WTC11 (cell line): Measurements from ENCODE around the gene ABCC2. TPM values are rescaled to one million over a fixed set of nuclear protein-coding genes. Genes with fewer than 3 reads are reported as not detected.
"Not testable (repeated sequence)": the region's sequence is repeated elsewhere in the genome, so short reads cannot be mapped to it uniquely, and the experiment has no call there.

Experiments
- ATAC-seq: fragments of 200-7000 bp; cut with Tn5 transposase; 2 replicates; pipeline ENCODE4 v1.10.0; 2021; ENCODE audit warnings: mild to moderate bottlenecking, moderate library complexity
- CTCF ChIA-PET: fragments of 300-600 bp; sonication (Branson Sonifier 250); formaldehyde crosslinking; loops from one replicate; lab custom pipeline; 2021; ENCODE audit warnings: antibody characterized with exemption; lab: Charles Lee
- POLR2A ChIA-PET: fragments of 350-600 bp; sonication (Branson Sonifier 250); formaldehyde crosslinking; loops from one replicate; lab custom pipeline; 2021; ENCODE audit warnings: antibody characterized with exemption; lab: Charles Lee
- DNase-seq: peaks from one replicate; pipeline ENCODE4 v3.0.0; 2021; ENCODE audit warnings: low spot score
- H3K27ac Mint-ChIP-seq: 2 replicates; pipeline ENCODE4 v1.8.0; 2021; ENCODE audit warnings: mixed read lengths
- H3K27me3 Mint-ChIP-seq: 2 replicates; pipeline ENCODE4 v1.8.0; 2021; ENCODE audit warnings: low read depth, mild to moderate bottlenecking, moderate library complexity, mixed read lengths
- H3K36me3 Mint-ChIP-seq: 2 replicates; pipeline ENCODE4 v1.8.0; 2021; ENCODE audit warnings: mixed read lengths
- H3K4me1 Mint-ChIP-seq: 2 replicates; pipeline ENCODE4 v1.8.0; 2022; ENCODE audit warnings: mixed read lengths
- H3K4me3 Mint-ChIP-seq: 2 replicates; pipeline ENCODE4 v1.8.0; 2021; ENCODE audit warnings: mild to moderate bottlenecking, moderate library complexity, mixed read lengths
- H3K9me3 Mint-ChIP-seq: 2 replicates; pipeline ENCODE4 v1.8.0; 2021; ENCODE audit warnings: mixed read lengths
- ATF1 ChIP-seq: sonication (generic); formaldehyde crosslinking; IDR thresholded peaks from 2 replicates; pipeline ENCODE4 v1.8.1; 2023; ENCODE audit warnings: mild to moderate bottlenecking, moderate library complexity, missing genetic modification reagents
- CREB1 ChIP-seq: sonication (generic); formaldehyde crosslinking; IDR thresholded peaks from 2 replicates; pipeline ENCODE4 v1.8.0; 2023; ENCODE audit warnings: mild to moderate bottlenecking, missing genetic modification reagents
- CTCF ChIP-seq: fragments of 200-600 bp; IDR thresholded peaks from 2 replicates; pipeline ENCODE4 v1.8.0; 2022; ENCODE audit warnings: antibody characterized with exemption
- FOXP4 ChIP-seq: sonication (generic); formaldehyde crosslinking; IDR thresholded peaks from 2 replicates; pipeline ENCODE4 v1.8.0; 2022; ENCODE audit warnings: mild to moderate bottlenecking, missing genetic modification reagents
- GTF2I ChIP-seq: fragments of 250-450 bp; sonication (Bioruptor Pico); conservative IDR thresholded peaks from 2 replicates; pipeline ENCODE4 v1.4.0; 2021; ENCODE audit warnings: mild to moderate bottlenecking
- NFE2L1 ChIP-seq: sonication (generic); formaldehyde crosslinking; IDR thresholded peaks from 2 replicates; pipeline ENCODE4 v1.8.1; 2023; ENCODE audit warnings: missing genetic modification reagents
- NFYB ChIP-seq: sonication (generic); formaldehyde crosslinking; conservative IDR thresholded peaks from 2 replicates; pipeline ENCODE4 v1.8.0; 2022; ENCODE audit warnings: low read depth, missing genetic modification reagents
- OVOL2 ChIP-seq: fragments of 250-450 bp; sonication (Bioruptor Pico); IDR thresholded peaks from 2 replicates; pipeline ENCODE4 v1.9.0; 2021; ENCODE audit warnings: mild to moderate bottlenecking, borderline replicate concordance
- RELA ChIP-seq: sonication (generic); formaldehyde crosslinking; IDR thresholded peaks from 2 replicates; pipeline ENCODE4 v1.8.1; 2022; ENCODE audit warnings: missing genetic modification reagents, mild to moderate bottlenecking, borderline replicate concordance
- ZNF396 ChIP-seq: fragments of 250-450 bp; sonication (Bioruptor Pico); IDR thresholded peaks from 2 replicates; pipeline ENCODE4 v1.8.0; 2021; ENCODE audit warnings: mild to moderate bottlenecking, moderate library complexity, borderline replicate concordance
- ZNF416 ChIP-seq: fragments of 250-450 bp; sonication (Bioruptor Pico); IDR thresholded peaks from 2 replicates; pipeline ENCODE4 v1.9.0; 2021; ENCODE audit warnings: mild to moderate bottlenecking, inconsistent platforms
- ZNF532 ChIP-seq: fragments of 250-450 bp; sonication (Bioruptor Pico); IDR thresholded peaks from 2 replicates; pipeline ENCODE4 v1.9.0; 2021; ENCODE audit warnings: mild to moderate bottlenecking, borderline replicate concordance
- total RNA-seq: library from RNA; stranded (reverse); gene quantifications from 3 replicates; pipeline ENCODE4 v1.2.3, GENCODE V29; 2021
- TF ChIP-seq, protein P1 (sequence below): sonication (generic); formaldehyde crosslinking; IDR thresholded peaks from 2 replicates; pipeline ENCODE4 v1.8.1; 2023; ENCODE audit warnings: mild to moderate bottlenecking, missing genetic modification reagents, moderate library complexity

Gene ABCC2
- total RNA-seq, 1 experiment from 2014 or later = 0.87 TPM

DNA sequence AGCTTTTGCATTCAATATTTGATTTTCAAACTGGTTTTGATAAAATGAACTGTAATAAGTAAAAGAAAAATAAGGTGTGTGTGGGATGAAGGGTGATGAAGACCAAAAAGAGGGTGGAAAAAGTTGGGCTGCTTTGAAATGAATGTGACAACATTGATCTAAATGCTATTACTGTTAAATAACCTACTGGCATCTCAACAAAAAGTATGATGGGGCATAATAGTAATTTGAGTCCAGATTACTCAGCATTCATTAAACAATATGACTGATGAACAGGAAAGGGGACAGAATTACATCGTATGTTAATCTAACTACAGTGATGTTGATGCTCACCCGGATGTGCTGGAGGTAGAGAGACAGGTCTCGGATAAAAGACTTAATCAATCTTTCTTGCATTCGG, 112.2 kb downstream of the ABCC2 start:
- TF ChIP-seq ATF1 (CRISPR knock-in tag) (no peak), RELA (CRISPR knock-in tag) (no peak), OVOL2 (CRISPR knock-in tag) (no peak), CREB1 (CRISPR knock-in tag) (no peak)
- TF ChIP-seq, all 79 proteins: peak for 0
- POLR2A ChIA-PET = interaction anchor here (1.0 kb wide), 1 partner anchor 20 kb away, joined by 5 read pairs; no protein-coding TSS in a partner anchor
- H3K36me3 Mint-ChIP-seq = peaks cover 82% of the 10 kb centered on the region
- no peak for DNase-seq
- no peak overlapping the region for H3K27ac Mint-ChIP-seq
- no peak overlapping the region for H3K4me3 Mint-ChIP-seq
- H3K27me3 Mint-ChIP-seq = no peaks in the 10 kb centered on the region
- no peaks in the 10 kb centered on the region for H3K9me3 Mint-ChIP-seq
- CTCF ChIA-PET = interaction anchor here (0.6 to 1.3 kb wide), 2 partner anchors 151 to 290 kb away, joined by 3 read pairs; no protein-coding TSS in a partner anchor
- no peaks in the 10 kb centered on the region for H3K4me1 Mint-ChIP-seq
- ATAC-seq = no peak

GRCh38 chr10:99895066-99895465, 112.6 kb downstream of the ABCC2 start:
- not testable (repeated sequence) for H3K27me3 Mint-ChIP-seq, H3K27ac Mint-ChIP-seq, H3K4me3 Mint-ChIP-seq, DNase-seq, H3K4me1 Mint-ChIP-seq, H3K9me3 Mint-ChIP-seq, ATAC-seq
- peaks cover 84% of the 10 kb centered on the region for H3K36me3 Mint-ChIP-seq
- ChIA-PET CTCF (interaction anchor here (0.6 to 1.3 kb wide), 2 partner anchors 151 to 290 kb away, joined by 3 read pairs; no protein-coding TSS in a partner anchor), POLR2A (interaction anchor here (1.0 kb wide), 1 partner anchor 20 kb away, joined by 5 read pairs; no protein-coding TSS in a partner anchor)

DNA sequence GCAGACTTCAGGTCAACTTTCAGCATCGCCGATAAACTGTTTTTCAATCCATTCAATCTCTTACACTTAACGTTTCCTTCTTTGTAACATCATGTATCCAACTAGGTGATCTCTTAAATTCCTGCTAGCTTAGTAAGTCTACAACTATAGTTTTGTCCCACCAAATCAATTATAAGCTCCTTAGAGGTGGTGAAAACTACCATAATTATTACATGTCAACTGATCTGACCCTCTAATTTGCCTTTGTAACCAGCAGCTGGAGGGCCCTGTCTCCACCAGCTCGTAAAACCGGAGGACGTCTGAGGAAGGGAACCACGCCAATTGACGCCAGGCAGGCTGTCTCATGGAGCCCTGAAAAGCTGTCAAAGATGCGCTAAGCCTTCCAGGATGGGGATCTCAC, 113.4 kb downstream of the ABCC2 start:
- no peak overlapping the region for H3K4me3 Mint-ChIP-seq
- ChIA-PET POLR2A (interaction anchor here (0.5 kb wide), 1 partner anchor 199 kb away, joined by 4 read pairs; no protein-coding TSS in a partner anchor), CTCF (interaction anchor here (1.3 kb wide), 1 partner anchor 150 kb away, joined by 3 read pairs; no protein-coding TSS in a partner anchor)
- no peaks in the 10 kb centered on the region for H3K9me3 Mint-ChIP-seq
- no peaks in the 10 kb centered on the region for H3K4me1 Mint-ChIP-seq
- H3K27ac Mint-ChIP-seq = no peak overlapping the region
- H3K27me3 Mint-ChIP-seq = no peaks in the 10 kb centered on the region
- ATAC-seq = no peak
- DNase-seq = no peak
- H3K36me3 Mint-ChIP-seq = peaks cover 82% of the 10 kb centered on the region
- TF ChIP-seq ZNF416 (CRISPR knock-in tag) = no peak
- no peak for TF ChIP-seq NFE2L1
- TF ChIP-seq RELA (CRISPR knock-in tag) = no peak
- TF ChIP-seq ZNF532 = no peak
- TF ChIP-seq, protein P1, sequence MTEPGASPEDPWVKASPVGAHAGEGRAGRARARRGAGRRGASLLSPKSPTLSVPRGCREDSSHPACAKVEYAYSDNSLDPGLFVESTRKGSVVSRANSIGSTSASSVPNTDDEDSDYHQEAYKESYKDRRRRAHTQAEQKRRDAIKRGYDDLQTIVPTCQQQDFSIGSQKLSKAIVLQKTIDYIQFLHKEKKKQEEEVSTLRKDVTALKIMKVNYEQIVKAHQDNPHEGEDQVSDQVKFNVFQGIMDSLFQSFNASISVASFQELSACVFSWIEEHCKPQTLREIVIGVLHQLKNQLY (CRISPR knock-in tag) = no peak
- no peak for TF ChIP-seq NFYB (CRISPR knock-in tag)
- no peak for TF ChIP-seq GTF2I (CRISPR knock-in tag)
- no peak for TF ChIP-seq CTCF
- no peak for TF ChIP-seq ZNF396 (CRISPR knock-in tag)
- TF ChIP-seq FOXP4 (CRISPR knock-in tag) = no peak

Other genes starting within 250 kb of the ABCC2 start
- not detected in 3 replicates for gene NKX2-3, start 249.7 kb upstream of the ABCC2 start, total RNA-seq
- 17.3 to 18.3 TPM (median 18.2 TPM) in 3 replicates for gene SLC25A28, start 162.2 kb upstream of the ABCC2 start, total RNA-seq
- gene ENTPD7, start 123.1 kb upstream of the ABCC2 start, total RNA-seq = 10.2 to 11.4 TPM (median 11.2 TPM) in 3 replicates
- 39.9 to 41.4 TPM (median 40.4 TPM) in 3 replicates for gene COX15, start 50.5 kb upstream of the ABCC2 start, total RNA-seq
- 25.8 to 28.6 TPM (median 27.7 TPM) in 3 replicates for gene CUTC, start 50.4 kb upstream of the ABCC2 start, total RNA-seq
- gene DNMBP, start 227.3 kb downstream of the ABCC2 start, total RNA-seq = 19.7 to 25.3 TPM (median 22.2 TPM) in 3 replicates